ENCODE data around the gene HEBP2. TPM values are rescaled to one million over a fixed set of nuclear protein-coding genes. Genes with fewer than 3 reads are reported as not detected.

HEBP2 gene
- total RNA-seq, 1 donor from 2014 or later, result 53.0 TPM

GRCh38 chr6:138417493-138418117 is 13.6 kb downstream of the HEBP2 start:
- H3K4me3 Mint-ChIP-seq (ENCODE audit: unreplicated experiment), result no peak overlapping the region
- peaks cover 4% of the 10 kb centered on the region for H3K27me3 Mint-ChIP-seq (ENCODE audit: unreplicated experiment)
- H3K27ac Mint-ChIP-seq (ENCODE audit: unreplicated experiment), result no peak overlapping the region
- peaks cover 9% of the 10 kb centered on the region for H3K9me3 Mint-ChIP-seq (ENCODE audit: unreplicated experiment)
- H3K36me3 Mint-ChIP-seq (ENCODE audit: unreplicated experiment), result peaks cover 10% of the 10 kb centered on the region
- TF ChIP-seq CTCF (IDR thresholded peaks at IDR 0.05; ENCODE audit: partially characterized antibody, unreplicated experiment), result no peak
- no peaks in the 10 kb centered on the region for H3K4me1 Mint-ChIP-seq (ENCODE audit: low read depth, unreplicated experiment)
- no peak for DNase-seq

GRCh38 chr6:138418118-138418742 is 14.2 kb downstream of the HEBP2 start:
- no peak for DNase-seq
- Mint-ChIP-seq H3K9me3 (ENCODE audit: unreplicated experiment) (peaks cover 10% of the 10 kb centered on the region), H3K27ac (ENCODE audit: unreplicated experiment) (no peak overlapping the region), H3K4me1 (ENCODE audit: low read depth, unreplicated experiment) (no peaks in the 10 kb centered on the region), H3K36me3 (ENCODE audit: unreplicated experiment) (peaks cover 10% of the 10 kb centered on the region), H3K27me3 (ENCODE audit: unreplicated experiment) (peaks cover 4% of the 10 kb centered on the region), H3K4me3 (ENCODE audit: unreplicated experiment) (no peak overlapping the region)
- TF ChIP-seq CTCF (IDR thresholded peaks at IDR 0.05; ENCODE audit: partially characterized antibody, unreplicated experiment), result no peak

GRCh38 chr6:138419766-138420165 is 15.7 kb downstream of the HEBP2 start:
- peaks cover 9% of the 10 kb centered on the region for H3K9me3 Mint-ChIP-seq (ENCODE audit: unreplicated experiment)
- H3K27me3 Mint-ChIP-seq (ENCODE audit: unreplicated experiment), result peaks cover 4% of the 10 kb centered on the region
- DNase-seq, result no peak
- no peak overlapping the region for H3K27ac Mint-ChIP-seq (ENCODE audit: unreplicated experiment)
- peaks cover 4% of the 10 kb centered on the region for H3K36me3 Mint-ChIP-seq (ENCODE audit: unreplicated experiment)
- no peak for TF ChIP-seq CTCF (IDR thresholded peaks at IDR 0.05; ENCODE audit: partially characterized antibody, unreplicated experiment)
- H3K4me1 Mint-ChIP-seq (ENCODE audit: low read depth, unreplicated experiment), result peaks cover 3% of the 10 kb centered on the region
- no peak overlapping the region for H3K4me3 Mint-ChIP-seq (ENCODE audit: unreplicated experiment)

- Mint-ChIP-seq H3K36me3 (ENCODE audit: unreplicated experiment) (peaks cover 4% of the 10 kb centered on the region), H3K27ac (ENCODE audit: unreplicated experiment) (no peak overlapping the region), H3K9me3 (ENCODE audit: unreplicated experiment) (peaks cover 10% of the 10 kb centered on the region), H3K4me1 (ENCODE audit: low read depth, unreplicated experiment) (peaks cover 3% of the 10 kb centered on the region), H3K27me3 (ENCODE audit: unreplicated experiment) (peaks cover 4% of the 10 kb centered on the region), H3K4me3 (ENCODE audit: unreplicated experiment) (no peak overlapping the region)
- no peak for TF ChIP-seq CTCF (IDR thresholded peaks at IDR 0.05; ENCODE audit: partially characterized antibody, unreplicated experiment)
- no peak for DNase-seq
Observed at GRCh38 chr6:138420356-138420755, 16.3 kb downstream of the HEBP2 start.

GRCh38 chr6:138421089-138421488 is 17.1 kb downstream of the HEBP2 start:
- peaks cover 10% of the 10 kb centered on the region for H3K9me3 Mint-ChIP-seq (ENCODE audit: unreplicated experiment)
- no peak overlapping the region for H3K4me3 Mint-ChIP-seq (ENCODE audit: unreplicated experiment)
- DNase-seq, result no peak
- H3K36me3 Mint-ChIP-seq (ENCODE audit: unreplicated experiment), result peaks cover 4% of the 10 kb centered on the region
- no peak for TF ChIP-seq CTCF (IDR thresholded peaks at IDR 0.05; ENCODE audit: partially characterized antibody, unreplicated experiment)
- no peak overlapping the region for H3K27ac Mint-ChIP-seq (ENCODE audit: unreplicated experiment)
- peaks cover 3% of the 10 kb centered on the region for H3K4me1 Mint-ChIP-seq (ENCODE audit: low read depth, unreplicated experiment)
- H3K27me3 Mint-ChIP-seq (ENCODE audit: unreplicated experiment), result peaks cover 4% of the 10 kb centered on the region
